Sigmoid colon (tissue), 4 donors: ENCODE data around the gene TBC1D8.

Source experiments
- EP300 ChIP-seq, 4 donors: sonication (generic); formaldehyde crosslinking; IDR thresholded peaks; one replicate each; pipeline ENCODE4 v1.6.1; 2017; ENCODE audit warnings: antibody characterized with exemption in 4 of 4
- POLR2AphosphoS5 ChIP-seq, 4 donors: sonication (generic); formaldehyde crosslinking; IDR thresholded peaks; one replicate each; pipeline ENCODE4 v1.6.1; 2017; ENCODE audit warnings: antibody characterized with exemption in 4 of 4
- TF ChIP-seq, protein P1 (sequence below), 4 experiments: fragments of 450-650 bp in 3 of 4; fragments of 200-600 bp in 1 of 4; IDR thresholded peaks; one replicate each; pipeline ENCODE4 v1.5.1; 2016 to 2019; ENCODE audit warnings: antibody characterized with exemption in 4 of 4, mild to moderate bottlenecking in 3 of 4, moderate library complexity in 2 of 4

DNA sequence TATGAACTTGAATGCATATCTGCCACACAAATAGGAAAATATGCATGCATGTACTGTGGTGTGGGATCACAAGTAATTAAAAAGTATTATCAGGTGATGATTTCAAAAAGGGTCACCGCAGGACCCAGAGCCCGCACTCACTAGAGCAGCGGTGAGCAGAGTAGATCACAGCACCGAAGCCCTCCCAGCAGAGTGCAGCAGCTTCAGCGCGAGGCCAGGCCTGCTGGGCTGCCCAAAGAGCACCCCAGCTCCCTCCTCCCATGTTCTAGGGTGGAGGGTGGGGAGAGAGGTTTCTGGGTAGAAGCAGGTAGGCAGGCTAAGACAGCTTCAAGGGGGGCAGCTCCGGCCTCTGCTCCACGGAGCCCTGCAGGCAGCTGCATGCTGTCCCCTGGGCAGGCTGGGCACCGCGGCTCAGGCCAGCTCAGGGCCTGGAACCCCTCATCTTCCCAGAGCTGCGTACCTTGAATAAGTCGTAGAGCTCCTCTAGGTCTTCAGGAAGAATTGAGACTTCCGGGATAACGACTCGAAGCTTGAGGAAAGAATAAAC, 124.2 kb downstream of the TBC1D8 start:
- TF ChIP-seq, protein P1, sequence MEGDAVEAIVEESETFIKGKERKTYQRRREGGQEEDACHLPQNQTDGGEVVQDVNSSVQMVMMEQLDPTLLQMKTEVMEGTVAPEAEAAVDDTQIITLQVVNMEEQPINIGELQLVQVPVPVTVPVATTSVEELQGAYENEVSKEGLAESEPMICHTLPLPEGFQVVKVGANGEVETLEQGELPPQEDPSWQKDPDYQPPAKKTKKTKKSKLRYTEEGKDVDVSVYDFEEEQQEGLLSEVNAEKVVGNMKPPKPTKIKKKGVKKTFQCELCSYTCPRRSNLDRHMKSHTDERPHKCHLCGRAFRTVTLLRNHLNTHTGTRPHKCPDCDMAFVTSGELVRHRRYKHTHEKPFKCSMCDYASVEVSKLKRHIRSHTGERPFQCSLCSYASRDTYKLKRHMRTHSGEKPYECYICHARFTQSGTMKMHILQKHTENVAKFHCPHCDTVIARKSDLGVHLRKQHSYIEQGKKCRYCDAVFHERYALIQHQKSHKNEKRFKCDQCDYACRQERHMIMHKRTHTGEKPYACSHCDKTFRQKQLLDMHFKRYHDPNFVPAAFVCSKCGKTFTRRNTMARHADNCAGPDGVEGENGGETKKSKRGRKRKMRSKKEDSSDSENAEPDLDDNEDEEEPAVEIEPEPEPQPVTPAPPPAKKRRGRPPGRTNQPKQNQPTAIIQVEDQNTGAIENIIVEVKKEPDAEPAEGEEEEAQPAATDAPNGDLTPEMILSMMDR (IDR thresholded peaks at IDR 0.05), result no peak
- TF ChIP-seq EP300 (IDR thresholded peaks at IDR 0.05) (no peak), POLR2AphosphoS5 (IDR thresholded peaks at IDR 0.05) (no peak)
